Measurements from ENCODE around the gene ALDH4A1. TPM values are rescaled to one million over a fixed set of nuclear protein-coding genes. Genes with fewer than 3 reads are reported as not detected.

The ALDH4A1 gene
- total and polyA plus RNA-seq, 2 experiments from 2014 or later = 103 to 122 TPM

- TF ChIP-seq CTCF (IDR thresholded peaks at IDR 0.05; ENCODE audit: low read depth, low read length) = no peak
- Histone ChIP-seq H3K4me1 (ENCODE audit: low read depth) (peaks cover 33% of the 10 kb centered on the region), H3K27ac (peak overlapping the region; percentile 90), H3K4me3 (no peak overlapping the region), H3K9me3 (ENCODE audit: low read depth) (no peaks in the 10 kb centered on the region), H3K27me3 (no peaks in the 10 kb centered on the region), H3K36me3 (no peaks in the 10 kb centered on the region)
- peak; percentile 59 to 68 for DNase-seq (ENCODE audit: low read depth in 1 of 2, low spot score in 1 of 2)
Observed at GRCh38 chr1:18949686-18950400, 47.5 kb upstream of the ALDH4A1 start.

- Histone ChIP-seq H3K9me3 (ENCODE audit: low read depth) (no peaks in the 10 kb centered on the region), H3K4me3 (no peak overlapping the region), H3K4me1 (ENCODE audit: low read depth) (peaks cover 37% of the 10 kb centered on the region), H3K27me3 (no peaks in the 10 kb centered on the region), H3K36me3 (no peaks in the 10 kb centered on the region), H3K27ac (peak overlapping the region; percentile 90)
- no peak for TF ChIP-seq CTCF (IDR thresholded peaks at IDR 0.05; ENCODE audit: low read depth, low read length)
- peak; percentile 35 to 82 for DNase-seq (ENCODE audit: low read depth in 1 of 2, low spot score in 1 of 2)
Observed at GRCh38 chr1:18948913-18949685, 46.7 kb upstream of the ALDH4A1 start.

- DNase-seq (ENCODE audit: low read depth in 1 of 2, low spot score in 1 of 2) = peak in 1 of 2 donors; percentile 36
- Histone ChIP-seq H3K4me3 (no peak overlapping the region), H3K9me3 (ENCODE audit: low read depth) (no peaks in the 10 kb centered on the region), H3K36me3 (no peaks in the 10 kb centered on the region), H3K27ac (no peak overlapping the region), H3K27me3 (no peaks in the 10 kb centered on the region), H3K4me1 (ENCODE audit: low read depth) (peaks cover 37% of the 10 kb centered on the region)
- no peak for TF ChIP-seq CTCF (IDR thresholded peaks at IDR 0.05; ENCODE audit: low read depth, low read length)
Observed at GRCh38 chr1:18948048-18948912, 45.9 kb upstream of the ALDH4A1 start.

- no peaks in the 10 kb centered on the region for H3K36me3 ChIP-seq
Observed at GRCh38 chr1:18947570-18947969, 45.2 kb upstream of the ALDH4A1 start.

More at GRCh38 chr1:18947570-18947969, 45.2 kb upstream of the ALDH4A1 start:
- DNase-seq (ENCODE audit: low read depth in 1 of 2, low spot score in 1 of 2) = no peak
- H3K9me3 ChIP-seq (ENCODE audit: low read depth) = no peaks in the 10 kb centered on the region
- H3K27ac ChIP-seq = peak overlapping the region; percentile 45
- no peak overlapping the region for H3K4me3 ChIP-seq
- no peak for TF ChIP-seq CTCF (IDR thresholded peaks at IDR 0.05; ENCODE audit: low read depth, low read length)
- peaks cover 37% of the 10 kb centered on the region for H3K4me1 ChIP-seq (ENCODE audit: low read depth)
- no peaks in the 10 kb centered on the region for H3K27me3 ChIP-seq
